Measurements from ENCODE around the gene SLC24A4. TPM values are rescaled to one million over a fixed set of nuclear protein-coding genes. Genes with fewer than 3 reads are reported as not detected.

The SLC24A4 gene
- total and polyA plus RNA-seq, 4 donors, result 0.47 to 2.4 (median 1.0) TPM

DNA sequence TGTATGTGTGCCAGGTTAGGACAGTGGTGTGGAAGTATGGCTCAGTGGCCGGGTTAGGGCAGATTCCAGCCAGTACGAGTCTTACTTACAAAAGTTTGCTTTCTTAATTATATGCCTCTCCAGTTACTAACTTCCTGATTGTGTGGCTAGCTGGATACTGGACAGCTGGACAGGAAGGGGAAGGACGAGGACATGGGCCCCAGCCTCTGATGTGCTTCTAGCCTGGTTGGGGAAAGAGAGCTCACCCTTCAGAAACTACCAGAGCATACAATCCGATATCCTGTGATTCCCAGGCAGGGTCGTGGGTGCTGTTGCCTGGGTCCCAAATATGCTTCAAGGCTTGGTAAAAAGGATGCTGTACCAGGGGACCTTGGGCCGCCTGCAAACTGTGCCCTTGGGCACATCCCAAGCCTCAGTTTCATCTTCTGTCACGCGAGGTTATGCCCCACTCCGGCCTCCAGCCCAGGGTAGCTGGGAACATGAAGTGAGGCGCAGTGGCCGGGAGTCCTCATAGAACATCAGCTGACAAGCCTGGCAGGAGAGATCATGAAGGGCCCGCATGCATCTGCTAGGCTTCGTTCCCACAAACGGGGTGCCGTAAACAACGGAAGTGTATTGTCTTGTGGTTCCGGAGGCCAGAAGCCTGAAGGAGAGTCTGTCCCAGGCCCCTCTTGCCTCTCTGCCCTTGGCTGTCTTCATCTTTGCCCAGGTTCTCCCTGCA is 167.4 kb downstream of the SLC24A4 start:
- TF ChIP-seq, protein P1, sequence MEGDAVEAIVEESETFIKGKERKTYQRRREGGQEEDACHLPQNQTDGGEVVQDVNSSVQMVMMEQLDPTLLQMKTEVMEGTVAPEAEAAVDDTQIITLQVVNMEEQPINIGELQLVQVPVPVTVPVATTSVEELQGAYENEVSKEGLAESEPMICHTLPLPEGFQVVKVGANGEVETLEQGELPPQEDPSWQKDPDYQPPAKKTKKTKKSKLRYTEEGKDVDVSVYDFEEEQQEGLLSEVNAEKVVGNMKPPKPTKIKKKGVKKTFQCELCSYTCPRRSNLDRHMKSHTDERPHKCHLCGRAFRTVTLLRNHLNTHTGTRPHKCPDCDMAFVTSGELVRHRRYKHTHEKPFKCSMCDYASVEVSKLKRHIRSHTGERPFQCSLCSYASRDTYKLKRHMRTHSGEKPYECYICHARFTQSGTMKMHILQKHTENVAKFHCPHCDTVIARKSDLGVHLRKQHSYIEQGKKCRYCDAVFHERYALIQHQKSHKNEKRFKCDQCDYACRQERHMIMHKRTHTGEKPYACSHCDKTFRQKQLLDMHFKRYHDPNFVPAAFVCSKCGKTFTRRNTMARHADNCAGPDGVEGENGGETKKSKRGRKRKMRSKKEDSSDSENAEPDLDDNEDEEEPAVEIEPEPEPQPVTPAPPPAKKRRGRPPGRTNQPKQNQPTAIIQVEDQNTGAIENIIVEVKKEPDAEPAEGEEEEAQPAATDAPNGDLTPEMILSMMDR (IDR thresholded peaks at IDR 0.05; ENCODE audit: control extremely low read depth, extremely low read depth), result no peak
- Histone ChIP-seq H3K27ac (ENCODE audit: low read depth in 1 of 2, low read length in 1 of 2) (peak overlapping the region in 1 of 2 donors; percentile 73), H3K4me1 (ENCODE audit: control insufficient read depth in 5 of 5, insufficient read depth in 5 of 5, low read length in 5 of 5) (peaks cover 0 to 24% (median 2%) of the 10 kb centered on the region in 5 donors), H3K27me3 (ENCODE audit: control insufficient read depth in 3 of 3, insufficient read depth in 3 of 3, low read length in 2 of 3) (no peaks in the 10 kb centered on the region), H3K9me3 (ENCODE audit: control insufficient read depth in 4 of 4, insufficient read depth in 3 of 4, low read length in 3 of 4) (no peaks in the 10 kb centered on the region), H3K9ac (ENCODE audit: insufficient read depth in 1 of 2, low read length in 2 of 2) (no peak overlapping the region), H3K4me3 (no peak overlapping the region), H3K36me3 (ENCODE audit: control insufficient read depth in 4 of 4, insufficient read depth in 4 of 4, low read length in 4 of 4) (no peaks in the 10 kb centered on the region)
- ATAC-seq (ENCODE audit: insufficient read depth, low FRiP score) (no peak), DNase-seq (no peak)
- 60 to 68% methylated on average over 17 of the region's 17 CpGs for WGBS, 2 donors

DNA sequence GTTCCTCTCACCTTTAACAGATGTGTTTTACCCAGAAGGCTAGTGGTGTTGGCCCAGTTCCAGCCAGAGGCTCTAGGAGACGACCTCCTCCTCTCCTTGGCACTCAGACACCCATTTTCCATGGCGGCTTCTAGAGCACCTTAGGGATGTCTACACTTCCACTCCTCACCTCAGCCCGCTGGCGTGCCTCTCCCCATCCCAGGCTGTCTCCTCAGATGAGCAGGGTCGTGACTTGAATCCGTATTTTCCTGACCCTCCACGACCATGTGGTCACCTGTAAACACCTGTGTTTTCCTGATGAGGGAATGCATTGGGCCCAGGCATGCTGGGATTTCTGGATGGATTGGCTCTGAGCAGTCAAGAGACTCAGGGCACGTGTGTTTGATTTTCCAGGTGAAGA is 168.8 kb downstream of the SLC24A4 start:
- DNase-seq, result no peak
- 83 to 84% methylated on average over 8 of the region's 8 CpGs for WGBS, 2 donors
- H3K4me1 ChIP-seq (ENCODE audit: control insufficient read depth in 5 of 5, insufficient read depth in 5 of 5, low read length in 5 of 5), result peaks cover 0 to 22% (median 2%) of the 10 kb centered on the region in 5 donors
- no peaks in the 10 kb centered on the region for H3K36me3 ChIP-seq (ENCODE audit: control insufficient read depth in 4 of 4, insufficient read depth in 4 of 4, low read length in 4 of 4)
- H3K27ac ChIP-seq (ENCODE audit: low read depth in 1 of 2, low read length in 1 of 2), result peak overlapping the region in 1 of 2 donors; percentile 84
- no peak overlapping the region for H3K4me3 ChIP-seq
- no peaks in the 10 kb centered on the region for H3K27me3 ChIP-seq (ENCODE audit: control insufficient read depth in 3 of 3, insufficient read depth in 3 of 3, low read length in 2 of 3)
- TF ChIP-seq, protein P1 (IDR thresholded peaks at IDR 0.05; ENCODE audit: control extremely low read depth, extremely low read depth), result no peak
- no peak for ATAC-seq (ENCODE audit: insufficient read depth, low FRiP score)
- no peaks in the 10 kb centered on the region for H3K9me3 ChIP-seq (ENCODE audit: control insufficient read depth in 4 of 4, insufficient read depth in 3 of 4, low read length in 3 of 4)
- no peak overlapping the region for H3K9ac ChIP-seq (ENCODE audit: insufficient read depth in 1 of 2, low read length in 2 of 2)

DNA sequence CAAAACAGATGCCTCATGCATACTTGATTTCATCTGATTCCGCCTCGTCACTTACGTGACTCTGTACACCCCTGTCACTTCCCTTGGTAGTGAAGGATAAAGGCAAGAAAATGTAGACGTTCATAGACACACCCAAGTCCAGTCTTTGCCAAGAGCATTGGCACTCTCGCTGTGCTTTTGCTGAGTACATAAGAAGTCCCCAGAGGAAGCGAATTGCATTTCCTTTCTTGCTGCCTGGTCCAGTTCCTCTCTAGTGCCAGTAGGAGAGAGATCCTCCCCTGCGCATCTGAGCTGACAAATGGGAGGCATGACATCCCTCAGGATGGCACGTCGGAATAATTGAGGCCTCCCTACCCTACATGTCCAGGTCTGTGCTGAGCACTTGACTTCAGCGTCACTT is 169.3 kb downstream of the SLC24A4 start:
- ATAC-seq (ENCODE audit: insufficient read depth, low FRiP score) (no peak), DNase-seq (peak in 1 of 3 donors; percentile 58)
- WGBS, 2 donors, result 31 to 51% methylated on average over 10 of the region's 10 CpGs
- TF ChIP-seq, protein P1 (IDR thresholded peaks at IDR 0.05; ENCODE audit: control extremely low read depth, extremely low read depth), result no peak
- H3K9ac ChIP-seq (ENCODE audit: insufficient read depth in 1 of 2, low read length in 2 of 2), result no peak overlapping the region
- no peaks in the 10 kb centered on the region for H3K27me3 ChIP-seq (ENCODE audit: control insufficient read depth in 3 of 3, insufficient read depth in 3 of 3, low read length in 2 of 3)
- H3K4me1 ChIP-seq (ENCODE audit: control insufficient read depth in 5 of 5, insufficient read depth in 5 of 5, low read length in 5 of 5), result peaks cover 0 to 22% (median 2%) of the 10 kb centered on the region in 5 donors
- no peak overlapping the region for H3K4me3 ChIP-seq
- H3K36me3 ChIP-seq (ENCODE audit: control insufficient read depth in 4 of 4, insufficient read depth in 4 of 4, low read length in 4 of 4), result no peaks in the 10 kb centered on the region
- H3K27ac ChIP-seq (ENCODE audit: low read depth in 1 of 2, low read length in 1 of 2), result peak overlapping the region in 1 of 2 donors; percentile 84
- H3K9me3 ChIP-seq (ENCODE audit: control insufficient read depth in 4 of 4, insufficient read depth in 3 of 4, low read length in 3 of 4), result no peaks in the 10 kb centered on the region

All from lung (tissue), 12 donors.